Smooth muscle cell (in vitro differentiated cells): ENCODE results near the gene TMEM176A. TPM values are rescaled to one million over a fixed set of nuclear protein-coding genes. Genes with fewer than 3 reads are reported as not detected.

Experiments used
- DNase-seq: peaks from one replicate; lab custom pipeline; 2025; ENCODE audit not compliant: unreplicated experiment; lab: John Stamatoyannopoulos, UW
- H2AFZ ChIP-seq: fragments of 200-600 bp; sonication (generic); 2 replicates; pipeline ENCODE4 v1.6.0; 2016; ENCODE audit warnings: antibody characterized with exemption, low read depth, mild to moderate bottlenecking
- H3F3A ChIP-seq: fragments of 200-600 bp; sonication (generic); 2 replicates; pipeline ENCODE4 v1.6.0; 2017; ENCODE audit warnings: antibody characterized with exemption, low read depth
- H3K27ac ChIP-seq: fragments of 200-600 bp; sonication (generic); 2 replicates; pipeline ENCODE4 v1.5.1; 2016; ENCODE audit warnings: low read depth, mild to moderate bottlenecking
- H3K27me3 ChIP-seq: fragments of 200-600 bp; sonication (generic); 2 replicates; pipeline ENCODE4 v1.6.1; 2016; ENCODE audit warnings: low read depth, mild to moderate bottlenecking
- H3K36me3 ChIP-seq: fragments of 200-600 bp; sonication (generic); 2 replicates; pipeline ENCODE4 v1.5.1; 2016; ENCODE audit warnings: low read depth
- H3K4me1 ChIP-seq: fragments of 200-600 bp; sonication (generic); 2 replicates; pipeline ENCODE4 v1.5.1; 2016; ENCODE audit warnings: low read depth
- H3K4me2 ChIP-seq: fragments of 200-600 bp; sonication (generic); 2 replicates; pipeline ENCODE4 v1.6.0; 2016; ENCODE audit warnings: mild to moderate bottlenecking
- H3K4me3 ChIP-seq: fragments of 200-600 bp; sonication (generic); 2 replicates; pipeline ENCODE4 v1.5.1; 2016; ENCODE audit warnings: mild to moderate bottlenecking
- H3K79me2 ChIP-seq: fragments of 200-600 bp; sonication (generic); 2 replicates; pipeline ENCODE4 v1.6.0; 2016; ENCODE audit warnings: low read depth, mild to moderate bottlenecking
- H3K9ac ChIP-seq: fragments of 200-600 bp; sonication (generic); 2 replicates; pipeline ENCODE4 v1.6.0; 2016; ENCODE audit warnings: low read depth
- H3K9me3 ChIP-seq: fragments of 200-600 bp; sonication (generic); replicated peaks from 2 replicates; pipeline ENCODE4 v1.5.1; 2016; ENCODE audit warnings: low read depth
- H4K20me1 ChIP-seq: fragments of 200-600 bp; sonication (generic); 2 replicates; pipeline ENCODE4 v1.6.0; 2016; ENCODE audit warnings: low read depth
- WGBS: methylation state at CpG from one replicate; pipeline ENCODE4 v1.1.7; 2016; ENCODE audit warnings: low lambda C conversion rate; 5-methylcytosine and 5-hydroxymethylcytosine counted together
- polyA plus RNA-seq: library from polyadenylated mRNA; unstranded; fragments of >200 nt; fragmentation: Nextera tagmentation; extraction: Ambion mirVana; gene quantifications from 2 replicates; pipeline ENCODE4 v1.2.1, GENCODE V29; 2016
- total RNA-seq: library from RNA; depleted of rRNA; stranded (reverse); fragments of >200 nt; gene quantifications from 2 replicates; pipeline ENCODE4 v1.2.3, GENCODE V29; 2014
- TF ChIP-seq, protein P1 (sequence below): fragments of 200-600 bp; sonication (generic); IDR thresholded peaks from 2 replicates; pipeline ENCODE4 v1.5.1; 2017; ENCODE audit warnings: borderline replicate concordance, mild to moderate bottlenecking, antibody characterized with exemption; ENCODE audit not compliant: insufficient read depth, poor library complexity, severe bottlenecking

Gene TMEM176A
- total and polyA plus RNA-seq, 2 experiments from 2014 or later = 52.8 to 105 TPM

DNA sequence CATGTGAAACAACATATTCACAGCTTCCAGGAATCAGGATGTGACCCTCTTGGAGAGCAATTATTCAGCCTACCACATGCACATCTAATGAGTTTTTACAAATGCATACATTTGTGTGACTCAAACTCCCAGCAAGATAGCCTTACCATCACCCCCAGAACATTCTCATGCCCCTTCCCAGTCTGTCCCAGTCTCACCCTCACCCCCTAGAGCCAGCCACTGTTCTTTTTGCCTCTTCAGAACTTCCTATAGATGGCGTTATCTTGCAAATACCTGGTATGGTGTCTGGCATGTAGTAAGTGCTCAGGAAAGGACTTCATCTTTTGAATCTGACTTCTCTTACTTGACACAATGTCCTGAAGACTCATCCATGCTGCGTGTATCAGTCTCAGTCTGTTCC lies 27.8 kb downstream of the TMEM176A start:
- TF ChIP-seq, protein P1, sequence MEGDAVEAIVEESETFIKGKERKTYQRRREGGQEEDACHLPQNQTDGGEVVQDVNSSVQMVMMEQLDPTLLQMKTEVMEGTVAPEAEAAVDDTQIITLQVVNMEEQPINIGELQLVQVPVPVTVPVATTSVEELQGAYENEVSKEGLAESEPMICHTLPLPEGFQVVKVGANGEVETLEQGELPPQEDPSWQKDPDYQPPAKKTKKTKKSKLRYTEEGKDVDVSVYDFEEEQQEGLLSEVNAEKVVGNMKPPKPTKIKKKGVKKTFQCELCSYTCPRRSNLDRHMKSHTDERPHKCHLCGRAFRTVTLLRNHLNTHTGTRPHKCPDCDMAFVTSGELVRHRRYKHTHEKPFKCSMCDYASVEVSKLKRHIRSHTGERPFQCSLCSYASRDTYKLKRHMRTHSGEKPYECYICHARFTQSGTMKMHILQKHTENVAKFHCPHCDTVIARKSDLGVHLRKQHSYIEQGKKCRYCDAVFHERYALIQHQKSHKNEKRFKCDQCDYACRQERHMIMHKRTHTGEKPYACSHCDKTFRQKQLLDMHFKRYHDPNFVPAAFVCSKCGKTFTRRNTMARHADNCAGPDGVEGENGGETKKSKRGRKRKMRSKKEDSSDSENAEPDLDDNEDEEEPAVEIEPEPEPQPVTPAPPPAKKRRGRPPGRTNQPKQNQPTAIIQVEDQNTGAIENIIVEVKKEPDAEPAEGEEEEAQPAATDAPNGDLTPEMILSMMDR = no peak
- H3K27me3 ChIP-seq = peaks cover 5% of the 10 kb centered on the region
- H4K20me1 ChIP-seq = no peaks in the 10 kb centered on the region
- no peaks in the 10 kb centered on the region for H3K79me2 ChIP-seq
- no peaks in the 10 kb centered on the region for H3K9me3 ChIP-seq
- DNase-seq = no peak
- no peaks in the 10 kb centered on the region for H3K4me1 ChIP-seq
- H3K4me3 ChIP-seq = no peak overlapping the region
- 80% methylated on average over 2 of the region's 2 CpGs for WGBS
- no peak overlapping the region for H3K27ac ChIP-seq
- H3F3A ChIP-seq = no peaks in the 10 kb centered on the region
- H2AFZ ChIP-seq = no peak overlapping the region
- no peak overlapping the region for H3K9ac ChIP-seq
- no peaks in the 10 kb centered on the region for H3K36me3 ChIP-seq
- no peak overlapping the region for H3K4me2 ChIP-seq

DNA sequence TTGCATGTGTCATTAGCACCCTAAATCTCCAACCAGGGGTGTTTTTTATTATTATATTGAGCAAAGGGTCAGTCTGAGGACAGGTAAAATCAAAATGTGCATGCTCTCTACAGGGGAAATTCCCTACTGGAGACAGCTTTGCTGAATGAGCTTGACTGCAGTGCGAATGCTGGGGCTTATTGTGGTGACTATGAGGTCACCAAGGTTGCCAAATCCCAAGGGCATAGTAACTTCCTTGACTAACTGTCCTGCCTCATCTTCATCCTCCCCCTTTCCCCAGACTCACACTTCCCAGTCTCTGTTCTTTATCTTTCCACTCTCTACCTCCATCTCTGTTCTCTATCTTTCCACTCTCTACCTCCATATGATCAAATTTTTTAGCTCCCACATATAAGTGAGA lies 28.9 kb downstream of the TMEM176A start:
- Histone ChIP-seq H3K36me3 (no peaks in the 10 kb centered on the region), H3K27ac (no peak overlapping the region), H2AFZ (no peak overlapping the region), H3K4me2 (no peak overlapping the region), H3K4me3 (no peak overlapping the region), H3K27me3 (peaks cover 5% of the 10 kb centered on the region), H3K4me1 (no peaks in the 10 kb centered on the region), H3K9ac (no peak overlapping the region), H3K9me3 (no peaks in the 10 kb centered on the region), H4K20me1 (no peaks in the 10 kb centered on the region), H3K79me2 (no peaks in the 10 kb centered on the region), H3F3A (no peaks in the 10 kb centered on the region)
- TF ChIP-seq, protein P1 = no peak
- 57% methylated on average over 1 of the region's 1 CpG for WGBS
- no peak for DNase-seq

DNA sequence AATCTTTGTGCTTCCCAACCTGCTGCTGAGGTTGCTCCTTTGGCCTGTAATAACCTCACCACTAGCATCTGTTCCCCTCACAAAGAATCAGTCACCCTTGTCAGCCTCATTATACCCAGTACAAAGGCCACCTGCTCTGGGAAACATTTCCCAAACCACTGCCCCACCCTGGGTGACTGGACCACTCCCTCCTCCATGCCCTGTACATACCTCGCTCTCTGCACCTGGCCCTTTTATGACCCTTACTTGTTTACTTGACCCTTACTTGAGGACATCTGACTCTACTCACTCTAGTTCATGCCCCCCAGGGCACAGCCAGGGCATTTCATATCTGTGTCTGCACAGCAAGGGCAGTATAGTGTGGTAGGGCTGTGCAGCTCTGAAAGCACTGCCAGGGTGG lies 30.4 kb downstream of the TMEM176A start:
- no peaks in the 10 kb centered on the region for H3K36me3 ChIP-seq
- H3K27me3 ChIP-seq = peaks cover 5% of the 10 kb centered on the region
- H3K4me2 ChIP-seq = no peak overlapping the region
- no peaks in the 10 kb centered on the region for H3K9me3 ChIP-seq
- no peaks in the 10 kb centered on the region for H3F3A ChIP-seq
- H3K4me3 ChIP-seq = no peak overlapping the region
- H3K9ac ChIP-seq = no peak overlapping the region
- H2AFZ ChIP-seq = no peak overlapping the region
- no peaks in the 10 kb centered on the region for H4K20me1 ChIP-seq
- 40% methylated on average over 1 of the region's 1 CpG for WGBS
- H3K27ac ChIP-seq = no peak overlapping the region
- no peak for DNase-seq
- H3K79me2 ChIP-seq = no peaks in the 10 kb centered on the region
- no peaks in the 10 kb centered on the region for H3K4me1 ChIP-seq
- TF ChIP-seq, protein P1 = no peak

DNA sequence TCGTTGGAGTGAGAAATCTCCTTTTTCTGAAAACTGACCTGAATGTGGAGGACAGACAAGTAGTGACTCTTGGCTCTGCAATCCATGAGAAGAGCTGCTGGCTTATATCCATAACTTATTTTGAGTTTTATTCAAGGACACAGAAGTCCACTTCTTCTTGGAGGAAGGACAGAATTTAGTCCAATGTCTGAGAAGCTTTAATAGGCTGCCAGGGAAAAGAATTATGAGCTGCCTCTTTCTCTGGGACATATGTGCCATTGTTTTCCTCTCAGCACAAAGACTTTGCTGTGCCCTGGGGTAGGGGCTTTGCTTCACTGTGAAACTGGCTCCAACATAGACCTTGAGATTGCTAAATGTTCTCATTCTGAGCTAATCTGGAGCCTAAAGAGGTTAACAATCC lies 31.3 kb downstream of the TMEM176A start:
- WGBS = 88% methylated on average over 1 of the region's 1 CpG
- no peak for DNase-seq
- no peaks in the 10 kb centered on the region for H3K36me3 ChIP-seq
- H4K20me1 ChIP-seq = no peaks in the 10 kb centered on the region
- no peak overlapping the region for H3K27ac ChIP-seq
- no peak overlapping the region for H3K4me3 ChIP-seq
- no peaks in the 10 kb centered on the region for H3F3A ChIP-seq
- H3K9ac ChIP-seq = no peak overlapping the region
- H3K4me2 ChIP-seq = no peak overlapping the region
- no peaks in the 10 kb centered on the region for H3K9me3 ChIP-seq
- H3K27me3 ChIP-seq = peaks cover 5% of the 10 kb centered on the region
- H3K4me1 ChIP-seq = no peaks in the 10 kb centered on the region
- H2AFZ ChIP-seq = no peak overlapping the region
- TF ChIP-seq, protein P1 = no peak
- H3K79me2 ChIP-seq = no peaks in the 10 kb centered on the region
